SU-DHL-6 (cell line): ENCODE results near the gene SF1.

Experiments
- CTCF ChIP-seq: fragments of 200-600 bp; sonication (generic); IDR thresholded peaks from one replicate; pipeline ENCODE4 v1.5.1; 2017; ENCODE audit warnings: antibody characterized with exemption, mild to moderate bottlenecking, low read length, moderate library complexity; ENCODE audit not compliant: insufficient read depth, poor library complexity, severe bottlenecking
- EZH2phosphoT487 ChIP-seq: fragments of 200-600 bp; sonication (generic), shearing (Covaris generic); conservative IDR thresholded peaks from 2 replicates; pipeline ENCODE4 v1.6.1; 2018; ENCODE audit warnings: mild to moderate bottlenecking, antibody characterized with exemption, low read length, moderate library complexity, mixed read lengths

GRCh38 chr11:64723907-64724862 lies 54.2 kb downstream of the SF1 start:
- no peak for TF ChIP-seq CTCF
- no peak for TF ChIP-seq EZH2phosphoT487
